HG02759 (cell line): ENCODE results near the gene TBC1D14.
"Not testable (repeated sequence)": the region's sequence is repeated elsewhere in the genome, so short reads cannot be mapped to it uniquely, and the experiment has no call there.

Source experiments
- ATAC-seq: cut with Tn5 transposase; IDR thresholded peaks from one replicate; pipeline ENCODE4 v1.9.1; 2021; ENCODE audit warnings: mild to moderate bottlenecking, moderate library complexity; ENCODE audit not compliant: unreplicated experiment

The TBC1D14 gene

DNA sequence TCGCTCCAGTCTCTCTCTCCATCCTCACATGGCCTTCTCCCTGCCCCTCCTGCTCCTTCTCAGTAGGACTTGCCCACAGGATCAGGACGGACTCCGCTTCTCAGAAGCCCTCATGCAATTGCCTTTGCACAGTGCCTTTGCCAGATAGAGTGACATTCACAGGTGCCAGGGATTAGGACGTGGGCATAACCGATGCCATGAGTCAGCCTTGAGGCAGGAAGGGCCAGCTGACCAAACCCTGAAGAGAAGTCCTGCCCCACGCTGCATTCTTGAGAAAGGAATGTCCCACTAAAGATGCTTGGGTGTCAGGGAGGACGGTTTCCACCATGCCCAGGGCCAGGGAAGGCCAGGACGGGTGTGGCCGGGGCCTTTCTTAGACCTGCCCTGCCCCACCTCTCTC, 164.8 kb downstream of the TBC1D14 start:
- no peak for ATAC-seq

DNA sequence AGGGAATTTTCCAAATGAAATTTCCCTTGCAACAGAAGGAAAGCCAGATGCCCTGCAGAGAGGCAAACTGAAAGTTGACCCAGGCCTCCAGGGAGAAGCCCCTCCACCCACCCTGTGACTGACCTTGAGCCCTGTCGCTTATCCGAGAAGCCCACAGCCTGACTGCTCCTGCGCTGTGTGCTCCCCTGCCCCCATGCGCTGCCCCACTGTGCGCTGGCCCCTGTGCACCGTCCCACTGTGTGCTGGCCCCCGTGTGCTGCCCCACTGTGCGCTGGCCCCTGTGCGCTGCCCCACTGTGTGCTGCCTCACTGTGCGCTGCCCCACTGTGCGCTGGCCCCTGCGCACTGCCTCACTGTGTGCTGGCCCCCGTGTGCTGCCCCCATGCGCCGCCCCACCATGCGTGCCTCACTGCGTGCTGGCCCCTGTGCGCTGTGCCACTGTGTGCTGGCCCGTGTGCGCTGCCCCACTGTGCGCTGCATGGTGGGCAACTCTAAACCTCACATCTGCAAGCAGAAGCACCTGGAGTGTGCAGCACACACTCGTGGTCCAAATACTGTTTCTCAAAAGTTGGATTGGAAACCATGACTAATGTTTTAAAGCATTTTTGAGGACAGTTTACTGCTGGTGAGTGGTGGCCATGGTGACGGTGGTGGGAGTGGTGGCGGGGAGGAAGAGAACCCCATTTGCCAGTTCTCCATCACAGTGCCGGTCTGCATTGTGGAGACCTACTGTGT, 166.5 kb downstream of the TBC1D14 start:
- ATAC-seq, result no peak

DNA sequence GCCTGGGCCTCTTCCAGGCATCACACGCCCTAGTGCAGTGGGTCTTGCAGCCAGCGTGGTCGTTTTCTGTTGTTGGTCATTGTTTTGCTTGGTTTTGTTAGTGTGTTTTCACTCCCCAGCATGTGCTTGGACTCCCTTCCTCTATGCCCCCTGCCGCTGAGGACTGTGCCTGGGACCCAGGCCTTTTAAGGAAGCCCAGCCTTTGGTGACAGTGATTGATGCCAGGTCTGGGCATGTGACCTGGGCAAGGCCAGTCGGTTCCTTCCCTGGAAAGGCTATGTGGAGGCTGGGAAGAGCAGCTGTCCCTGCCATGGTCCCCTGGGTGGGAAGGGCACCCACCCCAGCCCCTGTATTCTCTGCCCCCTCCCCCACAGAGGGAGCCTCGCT, 167.1 kb downstream of the TBC1D14 start:
- no peak for ATAC-seq

DNA sequence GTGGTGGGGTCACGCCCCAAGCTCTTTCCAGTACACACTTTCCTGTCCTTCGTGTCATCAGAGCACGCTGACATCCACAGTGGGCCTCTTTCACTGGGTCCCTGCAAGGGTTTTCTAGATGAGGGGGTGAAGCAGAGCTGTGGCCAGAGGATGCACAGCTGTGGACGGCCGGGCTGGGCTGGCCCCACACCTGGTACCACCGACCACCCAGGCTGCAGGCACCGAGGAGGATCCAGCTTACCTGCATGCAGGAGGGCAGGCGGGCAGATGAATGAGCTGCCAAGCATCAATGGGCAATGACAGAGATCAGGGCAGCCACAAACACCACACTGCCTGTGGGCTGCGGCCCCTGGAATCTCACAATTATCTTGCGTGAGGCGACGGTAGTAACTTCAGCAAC, 167.7 kb downstream of the TBC1D14 start:
- ATAC-seq, result no peak

DNA sequence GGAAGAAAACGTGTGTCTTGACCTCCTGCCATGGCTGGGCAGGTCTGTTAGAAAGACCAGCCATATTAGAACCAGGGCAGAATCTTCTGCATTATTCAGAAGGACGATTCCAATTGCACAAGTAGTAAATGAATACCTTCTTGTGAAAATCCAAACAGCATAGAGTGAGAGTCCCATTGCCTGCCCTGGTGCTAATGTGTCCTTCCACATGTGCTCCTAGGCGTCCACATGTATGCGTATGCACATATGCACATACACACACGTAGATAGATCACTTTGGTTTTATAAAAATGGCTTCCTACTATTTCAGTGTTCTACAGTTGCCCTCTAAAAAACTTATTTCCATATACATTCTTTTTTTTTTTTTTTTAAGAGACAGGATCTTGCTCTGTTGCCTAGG, 168.4 kb downstream of the TBC1D14 start:
- ATAC-seq, result no peak

DNA sequence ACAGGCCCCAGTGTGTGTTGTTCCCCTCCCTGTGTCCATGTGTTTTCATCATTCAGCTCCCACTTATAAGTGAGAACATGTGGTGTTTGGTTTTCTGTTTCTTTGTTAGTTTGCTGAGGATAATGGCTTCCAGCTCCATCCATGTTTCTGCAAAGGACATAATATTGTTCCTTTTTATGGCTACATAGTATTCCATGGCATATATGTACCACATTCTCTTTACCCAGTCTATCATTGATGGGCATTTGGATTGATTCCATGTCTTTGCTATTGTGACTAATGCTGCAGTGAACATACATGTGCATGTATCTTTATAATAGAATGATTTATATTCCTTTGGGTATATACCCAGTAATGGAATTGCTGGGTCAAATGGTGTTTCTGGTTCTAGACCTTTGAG, 169.9 kb downstream of the TBC1D14 start:
- ATAC-seq, result not testable (repeated sequence)

DNA sequence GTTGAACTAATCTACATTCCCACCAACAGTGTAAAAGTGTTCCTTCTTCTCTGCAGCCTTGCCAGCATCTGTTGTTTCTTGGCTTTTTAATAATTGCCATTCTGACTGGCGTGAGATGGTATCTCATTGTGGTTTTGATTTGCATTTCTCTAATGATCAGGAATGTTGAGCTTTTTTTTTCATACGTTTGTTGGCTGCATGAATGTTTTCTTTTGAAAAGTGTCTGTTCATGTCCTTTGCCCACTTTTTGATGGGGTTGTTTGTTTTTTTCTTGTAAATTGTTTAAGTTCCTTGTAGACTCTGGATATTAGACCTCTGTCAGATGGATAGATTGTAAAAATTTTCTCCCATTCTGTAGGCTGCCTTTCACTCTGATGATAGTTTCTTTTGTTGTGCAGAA, 170.3 kb downstream of the TBC1D14 start:
- ATAC-seq, result not testable (repeated sequence)
